MM.1S (cell line): ENCODE measurements around the gene HDAC1.

Source experiments
- EZH2 ChIP-seq: fragments of 300-600 bp; sonication (generic); optimal IDR thresholded peaks from 2 replicates; pipeline ENCODE3; 2017; ENCODE audit warnings: low read depth, mild to moderate bottlenecking, antibody characterized with exemption, low read length, mixed read lengths
- EZH2phosphoT487 ChIP-seq: fragments of 300-600 bp; sonication (generic); IDR thresholded peaks from 2 replicates; pipeline ENCODE4 v1.6.1; 2018; ENCODE audit warnings: antibody characterized with exemption, low read length
- TF ChIP-seq, protein P1 (sequence below): fragments of 300-600 bp; sonication (generic); IDR thresholded peaks from 2 replicates; pipeline ENCODE4 v1.5.1; 2016; ENCODE audit warnings: antibody characterized with exemption, low read length, mixed read lengths

DNA sequence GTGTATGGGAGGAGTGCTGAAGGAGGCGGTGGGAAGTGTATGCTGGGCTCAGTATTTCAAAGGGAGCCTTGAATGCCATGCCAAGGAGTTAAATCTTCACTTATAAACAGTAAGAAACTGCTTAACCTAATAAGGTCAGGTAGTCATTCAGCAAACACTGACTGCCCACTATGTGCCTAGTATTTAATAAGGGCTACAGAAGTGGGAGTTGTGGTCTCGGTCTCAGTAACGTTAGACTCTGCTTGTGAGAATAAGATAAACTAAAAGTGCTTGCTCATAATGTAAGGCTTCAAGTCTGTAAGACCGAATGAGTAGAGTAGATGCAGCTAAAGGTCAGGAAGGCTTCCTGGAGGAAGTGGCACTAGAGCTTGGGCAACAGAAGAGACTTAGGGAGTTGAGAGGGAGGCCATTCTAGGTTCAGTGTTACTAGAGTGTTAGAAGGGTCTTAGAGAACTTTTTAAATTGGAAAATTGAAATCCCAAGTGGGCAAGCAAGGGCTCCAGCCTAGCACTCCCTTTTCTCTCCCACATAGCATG, 38.1 kb downstream of the HDAC1 start:
- TF ChIP-seq, protein P1, sequence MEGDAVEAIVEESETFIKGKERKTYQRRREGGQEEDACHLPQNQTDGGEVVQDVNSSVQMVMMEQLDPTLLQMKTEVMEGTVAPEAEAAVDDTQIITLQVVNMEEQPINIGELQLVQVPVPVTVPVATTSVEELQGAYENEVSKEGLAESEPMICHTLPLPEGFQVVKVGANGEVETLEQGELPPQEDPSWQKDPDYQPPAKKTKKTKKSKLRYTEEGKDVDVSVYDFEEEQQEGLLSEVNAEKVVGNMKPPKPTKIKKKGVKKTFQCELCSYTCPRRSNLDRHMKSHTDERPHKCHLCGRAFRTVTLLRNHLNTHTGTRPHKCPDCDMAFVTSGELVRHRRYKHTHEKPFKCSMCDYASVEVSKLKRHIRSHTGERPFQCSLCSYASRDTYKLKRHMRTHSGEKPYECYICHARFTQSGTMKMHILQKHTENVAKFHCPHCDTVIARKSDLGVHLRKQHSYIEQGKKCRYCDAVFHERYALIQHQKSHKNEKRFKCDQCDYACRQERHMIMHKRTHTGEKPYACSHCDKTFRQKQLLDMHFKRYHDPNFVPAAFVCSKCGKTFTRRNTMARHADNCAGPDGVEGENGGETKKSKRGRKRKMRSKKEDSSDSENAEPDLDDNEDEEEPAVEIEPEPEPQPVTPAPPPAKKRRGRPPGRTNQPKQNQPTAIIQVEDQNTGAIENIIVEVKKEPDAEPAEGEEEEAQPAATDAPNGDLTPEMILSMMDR, result no peak
- TF ChIP-seq EZH2 (no peak), EZH2phosphoT487 (no peak)
